HL-60/S4 (cell line): ENCODE measurements around the gene CHMP4B.
"Not testable (repeated sequence)": the region's sequence is repeated elsewhere in the genome, so short reads cannot be mapped to it uniquely, and the experiment has no call there.

Source experiments
- in situ Hi-C: fragments of 300-500 bp; cut with MboI; formaldehyde crosslinking; loops from 2 replicates; pipeline ENCODE4 v1.14.3; 2022; ENCODE audit warnings: low sequenced_read_pairs

Gene CHMP4B

GRCh38 chr20:33789109-33789857 is 21.9 kb upstream of the CHMP4B start:
- in situ Hi-C loops, result no loop called here

GRCh38 chr20:33789858-33790182 is 21.3 kb upstream of the CHMP4B start:
- in situ Hi-C loops, result no loop called here

DNA sequence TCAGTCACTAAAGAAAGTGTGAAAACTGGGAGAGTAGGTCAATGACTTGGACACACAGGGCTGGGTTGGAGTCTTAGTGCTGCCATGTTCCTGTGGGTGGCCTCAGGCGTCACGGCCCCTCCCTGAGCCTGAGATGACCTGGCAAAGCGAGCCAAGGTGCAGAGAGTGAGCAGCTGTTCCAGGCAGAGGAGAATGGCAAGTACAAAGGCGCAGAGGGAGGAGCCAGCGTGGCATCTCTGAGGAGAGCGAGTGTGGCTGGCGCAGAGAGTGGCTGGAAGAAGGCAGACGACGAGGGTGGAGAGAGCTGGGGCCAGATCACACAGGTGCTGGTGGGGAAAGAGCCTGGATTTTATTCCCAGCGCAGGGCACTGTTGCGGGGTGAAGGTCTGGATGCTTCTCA is 20.6 kb upstream of the CHMP4B start:
- in situ Hi-C loops, result no loop called here

GRCh38 chr20:33791021-33791420 is 20.1 kb upstream of the CHMP4B start:
- in situ Hi-C loops, result no loop called here

- in situ Hi-C loops, result no loop called here
Measured at GRCh38 chr20:33791540-33791939, 19.6 kb upstream of the CHMP4B start.

- in situ Hi-C loops, result no loop called here
Measured at GRCh38 chr20:33791959-33792597, 19.1 kb upstream of the CHMP4B start.

GRCh38 chr20:33792598-33792989 is 18.6 kb upstream of the CHMP4B start:
- in situ Hi-C loops, result not testable (repeated sequence)

GRCh38 chr20:33793011-33793931 is 17.9 kb upstream of the CHMP4B start:
- in situ Hi-C loops, result no loop called here

DNA sequence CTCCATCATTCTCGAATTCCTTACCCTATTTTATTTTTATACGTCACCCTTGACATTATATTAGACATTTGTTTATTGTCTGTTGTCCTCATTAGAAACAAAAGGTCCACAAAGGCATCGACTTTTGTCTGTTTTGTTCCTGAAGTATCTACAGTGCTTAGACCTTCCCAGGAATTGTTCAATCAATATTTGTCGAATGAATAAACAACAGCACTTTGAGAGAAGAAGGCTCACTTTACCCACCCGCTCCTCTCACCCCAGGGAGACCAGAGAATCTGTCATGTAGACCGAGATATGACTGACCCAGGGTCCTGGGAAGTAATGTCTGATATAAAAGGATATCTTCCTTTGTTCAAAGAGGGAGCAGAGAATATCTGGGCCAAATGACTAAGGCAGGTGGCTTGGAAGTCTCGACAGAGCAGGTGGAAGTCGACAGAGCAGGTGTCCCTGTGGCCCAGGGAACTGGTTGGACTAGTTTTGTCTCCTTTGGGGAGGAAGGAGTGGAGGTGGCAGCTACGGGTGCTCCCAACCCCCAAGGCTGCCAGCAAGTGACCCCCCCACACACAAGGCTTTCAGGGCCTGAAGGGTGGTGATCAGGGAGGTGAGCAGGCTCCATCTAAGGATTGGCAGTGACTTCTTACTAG is 14.8 kb upstream of the CHMP4B start:
- in situ Hi-C loops, result no loop called here

DNA sequence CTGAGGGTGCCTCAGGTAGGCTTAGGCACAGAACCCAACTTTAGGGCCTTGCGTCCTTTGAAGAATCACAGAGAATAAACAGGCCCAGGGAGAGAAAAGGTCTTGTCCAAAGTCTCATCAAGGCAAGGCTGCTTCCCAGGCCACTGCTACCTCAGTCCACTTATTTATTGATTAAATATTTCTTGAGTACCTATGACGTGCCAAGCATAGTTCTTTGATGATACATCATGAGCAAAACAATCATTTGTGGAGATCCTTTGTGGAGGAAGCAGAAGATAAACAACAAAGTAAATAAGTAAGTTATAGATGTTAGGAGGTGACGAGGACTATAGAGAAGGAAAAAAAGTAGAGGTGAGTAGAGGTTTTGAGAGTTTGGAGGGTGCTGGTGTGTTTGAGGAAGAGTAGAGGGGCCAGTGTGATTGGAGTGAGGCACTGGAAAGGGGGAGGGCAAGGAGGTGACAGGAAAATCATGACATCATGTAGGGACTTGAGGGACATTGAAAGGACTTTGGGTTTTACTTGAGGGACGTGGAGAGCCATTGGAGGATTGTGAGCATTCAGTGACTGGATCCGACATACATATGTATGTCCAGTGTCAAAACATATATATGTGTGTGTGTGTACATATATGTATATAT is 14.1 kb upstream of the CHMP4B start:
- in situ Hi-C loops, result no loop called here

DNA sequence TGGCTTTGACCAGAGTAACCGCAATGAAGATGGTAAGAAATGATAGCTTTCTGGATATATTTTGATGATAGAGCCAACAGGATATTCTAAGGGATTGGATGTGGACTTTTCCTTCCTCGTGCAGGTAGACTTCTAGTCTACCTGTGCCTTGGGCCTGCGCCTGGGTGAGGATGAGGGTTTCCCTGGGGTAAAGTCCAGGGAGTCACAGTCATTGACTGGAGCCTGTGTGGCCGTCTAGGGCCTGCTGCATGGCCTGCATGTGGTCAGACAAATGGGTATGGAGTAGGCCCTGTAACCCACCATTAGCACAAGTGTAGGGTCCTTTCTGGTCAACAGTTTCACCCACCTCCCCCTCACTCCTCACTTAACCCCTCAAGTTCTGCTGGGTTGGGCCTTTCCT is 12.7 kb upstream of the CHMP4B start:
- in situ Hi-C loops, result no loop called here

DNA sequence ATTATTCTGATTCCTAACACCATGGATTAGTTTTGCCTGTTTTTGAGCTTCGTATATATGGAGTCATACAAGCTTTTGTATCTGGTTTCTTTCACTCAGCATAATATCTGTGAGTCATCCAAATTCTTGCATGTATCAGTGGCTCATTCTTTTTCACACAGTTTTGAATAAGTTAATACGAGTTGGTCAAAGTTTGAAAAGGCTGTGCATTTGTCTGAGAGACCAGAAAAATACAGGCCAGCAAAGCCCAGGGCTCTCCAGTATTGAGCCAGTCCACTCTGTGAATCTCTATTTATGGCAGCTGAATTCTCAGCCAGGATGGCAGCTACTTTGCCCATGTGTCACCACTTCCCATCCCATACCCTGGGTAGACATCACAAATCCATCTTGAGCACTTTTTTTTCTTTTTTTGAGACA is 7.2 kb upstream of the CHMP4B start:
- in situ Hi-C loops, result no loop called here

GRCh38 chr20:33808388-33808787 is 2.8 kb upstream of the CHMP4B start:
- in situ Hi-C loops, result no loop called here

DNA sequence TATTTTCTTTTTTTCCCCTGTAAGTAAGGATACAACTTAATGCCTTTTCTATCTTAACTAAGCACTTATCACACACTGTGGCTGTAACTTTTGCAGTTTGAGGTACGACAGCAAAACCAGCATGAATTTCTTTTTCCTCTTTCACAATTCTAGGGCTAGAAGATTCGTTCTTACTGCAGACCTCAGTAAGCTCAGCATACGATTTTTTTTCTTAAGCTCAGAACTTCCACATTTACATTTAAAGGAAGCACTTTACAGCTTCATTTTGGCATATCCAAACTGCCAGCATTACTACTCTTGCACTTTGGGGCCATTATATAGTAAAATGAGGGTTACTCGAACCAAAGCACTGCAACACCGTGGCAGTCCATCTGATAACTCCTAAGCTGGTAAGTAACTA is 889 bp upstream of the CHMP4B start:
- in situ Hi-C loops, result no loop called here

- in situ Hi-C loops, result no loop called here
Measured at GRCh38 chr20:33811776-33812151, 616 bp downstream of the CHMP4B start.

DNA sequence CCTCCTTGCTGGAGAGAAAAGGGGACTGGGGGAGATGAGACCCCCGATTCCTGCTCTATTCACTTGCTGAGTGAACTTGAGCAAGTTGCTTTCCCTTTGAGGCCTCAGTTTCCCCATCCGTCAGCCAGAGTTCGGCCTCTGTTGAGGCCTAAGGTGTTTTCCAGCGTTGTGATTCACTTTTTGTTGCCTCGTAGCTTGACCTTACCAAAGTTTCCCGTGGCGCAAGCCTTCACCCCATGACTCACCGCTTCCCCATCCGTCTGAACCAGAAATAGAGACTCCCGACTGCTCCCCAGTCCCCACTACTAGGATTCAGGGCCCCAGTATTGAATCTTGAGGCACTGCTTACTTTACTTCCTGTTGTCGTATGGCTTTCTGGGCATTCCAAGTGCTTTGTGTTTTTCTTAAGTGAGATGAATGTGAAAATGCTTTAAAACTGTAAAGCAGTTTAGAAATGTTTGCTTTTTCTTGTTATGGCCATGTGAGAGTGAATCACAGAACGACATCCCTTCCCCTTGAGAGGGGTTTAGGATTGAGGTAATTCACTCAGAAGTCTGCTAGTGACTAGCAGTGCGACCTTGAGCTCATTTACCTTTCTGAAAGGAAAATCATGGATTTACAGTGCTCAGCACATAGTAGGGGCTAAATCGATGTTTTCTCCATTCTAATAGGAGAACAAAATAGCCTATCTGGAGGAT is 1.2 kb downstream of the CHMP4B start:
- in situ Hi-C loops, result no loop called here

GRCh38 chr20:33812908-33813462 is 1.8 kb downstream of the CHMP4B start:
- in situ Hi-C loops, result no loop called here

GRCh38 chr20:33814238-33814712 is 3.1 kb downstream of the CHMP4B start:
- in situ Hi-C loops, result no loop called here

GRCh38 chr20:33815671-33816070 is 4.5 kb downstream of the CHMP4B start:
- in situ Hi-C loops, result no loop called here

DNA sequence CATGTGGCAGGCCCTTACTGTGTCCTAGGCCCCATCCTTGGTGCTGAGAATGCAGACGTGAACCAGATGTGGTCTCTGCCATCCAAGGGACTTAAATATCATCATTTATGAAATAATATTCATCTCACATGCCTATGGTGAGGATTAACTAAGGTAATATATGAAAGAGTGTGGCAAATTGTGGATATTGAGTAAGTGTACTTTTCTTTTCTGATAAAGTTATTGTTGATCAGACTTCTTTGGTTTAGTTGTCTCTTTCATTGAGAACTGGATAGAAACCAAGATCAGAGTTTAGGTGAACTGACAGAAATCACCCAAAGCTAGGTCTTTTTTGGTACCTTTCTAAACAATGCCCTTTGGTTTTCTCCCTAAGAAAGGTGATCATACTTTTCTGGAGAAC is 5.0 kb downstream of the CHMP4B start:
- in situ Hi-C loops, result no loop called here
